Measurements from ENCODE around the gene TEX44. TPM values are rescaled to one million over a fixed set of nuclear protein-coding genes. Genes with fewer than 3 reads are reported as not detected.

TEX44 gene
- total and polyA plus RNA-seq, 2 of the 13 experiments (the other 11 are each of a cell fraction or from before 2014, with no cell fraction given), result not detected

- Histone ChIP-seq H3K4me2 (ENCODE audit: low read depth, low read length) (peak overlapping the region; percentile 23; the same call in 1 of the 2 replicates), H3K27me3 (ENCODE audit: control insufficient read depth in 1 of 2, insufficient read depth in 2 of 2, low read length in 2 of 2) (peaks cover 3 to 22% of the 10 kb centered on the region in 2 experiments; a peak in 3 of 5 replicates), H3K9me3 (ENCODE audit: low read length) (no peaks in the 10 kb centered on the region), H3K9ac (ENCODE audit: insufficient read depth, low read depth, low read length) (no peak overlapping the region), H3K4me3 (replicated peaks in 1 of 3; ENCODE audit: insufficient read depth in 1 of 3, low read depth in 2 of 3, low read length in 3 of 3) (no peak overlapping the region), H4K20me1 (ENCODE audit: insufficient read depth, low read length) (no peaks in the 10 kb centered on the region), H3K79me2 (ENCODE audit: insufficient read depth, low read length) (no peaks in the 10 kb centered on the region), H2AFZ (ENCODE audit: low read length) (no peak overlapping the region), H3K4me1 (ENCODE audit: insufficient read depth, low read length) (peaks cover 63% of the 10 kb centered on the region), H3K36me3 (replicated peaks in 1 of 2; ENCODE audit: control insufficient read depth in 1 of 2, insufficient read depth in 2 of 2, low read length in 2 of 2) (no peaks in the 10 kb centered on the region), H3K27ac (ENCODE audit: extremely low read length, insufficient read depth, low read length) (no peak overlapping the region)
- FAIRE-seq (peak; percentile 73), DNase-seq (ENCODE audit: low spot score) (no peak), ATAC-seq (peak; percentile 10; the same call in 1 of the 3 replicates)
- in situ Hi-C loops (cut with HindIII; ENCODE audit: extremely low pct_ligation_motif_present, low pct_unique_long_range_greater_than_20kb) (no loop called here), intact Hi-C loops (cut with micrococcal nuclease; ENCODE audit: unreplicated experiment) (no loop called here)
- ChIA-PET CTCF (ENCODE audit: low intra/inter-chr PET ratio, low total read pairs) (no interaction called here), POLR2A (interaction anchor here (1.1 kb wide), 1 partner anchor 16 kb away, joined by 3 read pairs; no protein-coding TSS in a partner anchor)
- 14% methylated on average over 13 of the region's 13 CpGs for WGBS (ENCODE audit: low lambda C conversion rate)
- BruUV-seq (replicated peaks), result no TSS peak
- TF ChIP-seq HMG20B (CRISPR knock-in tag; conservative IDR thresholded peaks at IDR 0.05), result no peak
- TF ChIP-seq, protein P1, sequence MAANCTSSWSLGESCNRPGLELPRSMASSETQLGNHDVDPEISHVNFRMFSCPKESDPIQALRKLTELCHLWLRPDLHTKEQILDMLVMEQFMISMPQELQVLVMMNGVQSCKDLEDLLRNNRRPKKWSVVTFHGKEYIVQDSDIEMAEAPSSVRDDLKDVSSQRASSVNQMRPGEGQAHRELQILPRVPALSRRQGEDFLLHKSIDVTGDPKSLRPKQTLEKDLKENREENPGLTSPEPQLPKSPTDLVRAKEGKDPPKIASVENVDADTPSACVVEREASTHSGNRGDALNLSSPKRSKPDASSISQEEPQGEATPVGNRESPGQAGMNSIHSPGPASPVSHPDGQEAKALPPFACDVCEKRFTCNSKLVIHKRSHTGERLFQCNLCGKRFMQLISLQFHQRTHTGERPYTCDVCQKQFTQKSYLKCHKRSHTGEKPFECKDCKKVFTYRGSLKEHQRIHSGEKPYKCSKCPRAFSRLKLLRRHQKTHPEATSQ (CRISPR knock-in tag; IDR thresholded peaks at IDR 0.05; ENCODE audit: borderline replicate concordance), result no peak
- TF ChIP-seq ZHX2 (IDR thresholded peaks at IDR 0.05; ENCODE audit: low read depth), result no peak
- no peak for TF ChIP-seq ZHX2 (CRISPR knock-in tag; IDR thresholded peaks at IDR 0.05; ENCODE audit: borderline replicate concordance)
- no peak for TF ChIP-seq ZNF296 (CRISPR knock-in tag; conservative IDR thresholded peaks at IDR 0.05)
- no peak for TF ChIP-seq ZNF180 (CRISPR knock-in tag; IDR thresholded peaks at IDR 0.05; ENCODE audit: borderline replicate concordance, low read depth)
- no peak for TF ChIP-seq ZBTB7B (CRISPR knock-in tag; IDR thresholded peaks at IDR 0.05)
- no peak for TF ChIP-seq NFRKB (IDR thresholded peaks at IDR 0.05)
- TF ChIP-seq PLRG1 (conservative IDR thresholded peaks at IDR 0.05), result no peak
- no peak for TF ChIP-seq KLF15 (CRISPR knock-in tag; IDR thresholded peaks at IDR 0.05; ENCODE audit: borderline replicate concordance)
- no peak for TF ChIP-seq ZNF160 (CRISPR knock-in tag; IDR thresholded peaks at IDR 0.05)
- TF ChIP-seq CCAR2 (optimal IDR thresholded peaks at IDR 0.05; ENCODE audit: low read depth, low read length), result no peak
- no peak for TF ChIP-seq RORA (CRISPR knock-in tag; IDR thresholded peaks at IDR 0.05)
- TF ChIP-seq ZNF543 (CRISPR knock-in tag; IDR thresholded peaks at IDR 0.05), result no peak
- no peak for TF ChIP-seq ZNF781 (CRISPR knock-in tag; IDR thresholded peaks at IDR 0.05; ENCODE audit: borderline replicate concordance, not compliant biosample characterization)
- TF ChIP-seq ZNF30 (CRISPR knock-in tag; IDR thresholded peaks at IDR 0.05), result no peak
- TF ChIP-seq ZNF720 (CRISPR knock-in tag; IDR thresholded peaks at IDR 0.05), result no peak
- no peak for TF ChIP-seq HNRNPL (IDR thresholded peaks at IDR 0.05; ENCODE audit: low read depth, low read length)
These were observed 24.6 kb downstream of the TEX44 start for GRCh38 chr2:231617059-231617926.
